KMS-11 (cell line): ENCODE measurements around the gene ANKRD44.

Experiments used
- H2AFZ ChIP-seq: fragments of 200-600 bp; sonication (generic); 2 replicates; pipeline ENCODE4 v1.6.1; 2016; ENCODE audit warnings: antibody characterized with exemption, mixed run types, low read depth
- H3K27ac ChIP-seq: fragments of 200-600 bp; sonication (generic); 2 replicates; pipeline ENCODE4 v1.6.1; 2016; ENCODE audit warnings: mild to moderate bottlenecking, mixed run types
- H3K27me3 ChIP-seq: fragments of 200-600 bp; sonication (generic); 2 replicates; pipeline ENCODE4 v1.6.1; 2017; ENCODE audit warnings: mild to moderate bottlenecking, low read depth, mixed run types, moderate library complexity; ENCODE audit not compliant: insufficient read depth
- H3K36me3 ChIP-seq: fragments of 200-600 bp; sonication (generic); 2 replicates; pipeline ENCODE4 v1.6.1; 2017; ENCODE audit warnings: mild to moderate bottlenecking, mixed run types; ENCODE audit not compliant: insufficient read depth
- H3K4me1 ChIP-seq: fragments of 200-600 bp; sonication (generic); 2 replicates; pipeline ENCODE4 v1.6.1; 2016; ENCODE audit warnings: mild to moderate bottlenecking, low read depth, mixed run types; ENCODE audit not compliant: poor library complexity, severe bottlenecking
- H3K4me2 ChIP-seq: fragments of 200-600 bp; sonication (generic); 2 replicates; pipeline ENCODE4 v1.7.0; 2016; ENCODE audit warnings: mild to moderate bottlenecking, mixed run types
- H3K4me3 ChIP-seq: fragments of 200-600 bp; sonication (generic); IDR thresholded peaks from 2 replicates; pipeline ENCODE4 v1.6.1; 2017; ENCODE audit warnings: low read depth, low read length, mixed read lengths; ENCODE audit not compliant: insufficient read depth
- H3K79me2 ChIP-seq: fragments of 200-600 bp; sonication (generic); 2 replicates; pipeline ENCODE4 v1.6.1; 2016; ENCODE audit warnings: low read depth, mixed run types; ENCODE audit not compliant: insufficient read depth
- H3K9ac ChIP-seq: fragments of 200-600 bp; sonication (generic); 2 replicates; pipeline ENCODE4 v1.6.1; 2016; ENCODE audit warnings: mild to moderate bottlenecking, mixed run types
- H4K20me1 ChIP-seq: fragments of 200-600 bp; sonication (generic); 2 replicates; pipeline ENCODE4 v1.6.1; 2016; ENCODE audit warnings: mild to moderate bottlenecking, mixed run types; ENCODE audit not compliant: insufficient read depth
- TF ChIP-seq, protein P1 (sequence below): fragments of 200-600 bp; sonication (generic); conservative IDR thresholded peaks from 2 replicates; pipeline ENCODE4 v1.6.1; 2017; ENCODE audit warnings: low read depth, mild to moderate bottlenecking, antibody characterized with exemption, low read length, moderate library complexity, mixed read lengths

Gene ANKRD44

DNA sequence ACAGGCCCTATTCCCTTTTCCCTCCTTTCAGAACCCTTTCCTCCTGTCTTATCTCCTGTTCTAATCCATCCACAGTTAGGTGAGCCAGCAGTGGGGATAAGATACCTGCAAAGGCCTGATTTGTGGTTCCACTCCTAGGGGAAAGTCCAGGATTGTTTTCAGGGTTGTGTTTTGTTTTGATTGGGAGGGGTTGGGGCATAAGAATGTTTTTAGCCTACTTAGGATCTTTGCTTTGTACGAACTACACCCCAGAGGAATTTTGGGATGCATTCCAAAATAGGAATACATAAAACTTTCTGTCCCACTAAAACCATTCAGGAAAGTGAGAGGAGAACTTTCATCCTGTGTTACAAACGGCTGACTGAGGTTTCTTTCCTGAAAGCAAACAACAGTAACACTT lies 233.2 kb downstream of the ANKRD44 start:
- Histone ChIP-seq H3K4me2 (no peak overlapping the region), H3K4me3 (no peak overlapping the region), H3K79me2 (no peaks in the 10 kb centered on the region), H3K27ac (no peak overlapping the region), H3K36me3 (no peaks in the 10 kb centered on the region), H2AFZ (no peak overlapping the region), H4K20me1 (no peaks in the 10 kb centered on the region), H3K9ac (no peak overlapping the region), H3K27me3 (no peaks in the 10 kb centered on the region), H3K4me1 (peaks cover 13% of the 10 kb centered on the region)
- TF ChIP-seq, protein P1, sequence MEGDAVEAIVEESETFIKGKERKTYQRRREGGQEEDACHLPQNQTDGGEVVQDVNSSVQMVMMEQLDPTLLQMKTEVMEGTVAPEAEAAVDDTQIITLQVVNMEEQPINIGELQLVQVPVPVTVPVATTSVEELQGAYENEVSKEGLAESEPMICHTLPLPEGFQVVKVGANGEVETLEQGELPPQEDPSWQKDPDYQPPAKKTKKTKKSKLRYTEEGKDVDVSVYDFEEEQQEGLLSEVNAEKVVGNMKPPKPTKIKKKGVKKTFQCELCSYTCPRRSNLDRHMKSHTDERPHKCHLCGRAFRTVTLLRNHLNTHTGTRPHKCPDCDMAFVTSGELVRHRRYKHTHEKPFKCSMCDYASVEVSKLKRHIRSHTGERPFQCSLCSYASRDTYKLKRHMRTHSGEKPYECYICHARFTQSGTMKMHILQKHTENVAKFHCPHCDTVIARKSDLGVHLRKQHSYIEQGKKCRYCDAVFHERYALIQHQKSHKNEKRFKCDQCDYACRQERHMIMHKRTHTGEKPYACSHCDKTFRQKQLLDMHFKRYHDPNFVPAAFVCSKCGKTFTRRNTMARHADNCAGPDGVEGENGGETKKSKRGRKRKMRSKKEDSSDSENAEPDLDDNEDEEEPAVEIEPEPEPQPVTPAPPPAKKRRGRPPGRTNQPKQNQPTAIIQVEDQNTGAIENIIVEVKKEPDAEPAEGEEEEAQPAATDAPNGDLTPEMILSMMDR = no peak

DNA sequence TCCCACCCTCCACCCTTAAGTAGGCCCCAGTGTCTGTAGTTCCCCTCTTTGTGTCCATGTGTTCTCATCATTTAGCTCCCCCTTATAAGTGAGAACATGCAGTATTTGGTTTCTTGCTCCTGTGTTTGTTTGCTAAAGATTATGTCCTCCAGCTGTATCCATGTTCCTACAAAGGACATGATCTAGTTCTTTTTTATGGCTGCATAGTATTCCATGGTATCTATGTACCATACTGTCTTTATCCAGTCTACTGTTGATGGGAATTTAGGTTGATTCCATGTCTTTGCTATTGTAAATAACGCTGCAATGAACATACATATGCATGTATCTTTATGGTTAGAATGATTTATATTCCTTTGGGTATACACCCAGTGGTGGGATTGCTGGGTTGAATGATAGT lies 233.9 kb downstream of the ANKRD44 start:
- TF ChIP-seq, protein P1 = no peak
- H3K4me3 ChIP-seq = no peak overlapping the region
- no peak overlapping the region for H2AFZ ChIP-seq
- no peak overlapping the region for H3K27ac ChIP-seq
- H3K4me2 ChIP-seq = no peak overlapping the region
- H3K36me3 ChIP-seq = no peaks in the 10 kb centered on the region
- no peaks in the 10 kb centered on the region for H4K20me1 ChIP-seq
- peaks cover 18% of the 10 kb centered on the region for H3K4me1 ChIP-seq
- no peak overlapping the region for H3K9ac ChIP-seq
- no peaks in the 10 kb centered on the region for H3K27me3 ChIP-seq
- H3K79me2 ChIP-seq = no peaks in the 10 kb centered on the region

DNA sequence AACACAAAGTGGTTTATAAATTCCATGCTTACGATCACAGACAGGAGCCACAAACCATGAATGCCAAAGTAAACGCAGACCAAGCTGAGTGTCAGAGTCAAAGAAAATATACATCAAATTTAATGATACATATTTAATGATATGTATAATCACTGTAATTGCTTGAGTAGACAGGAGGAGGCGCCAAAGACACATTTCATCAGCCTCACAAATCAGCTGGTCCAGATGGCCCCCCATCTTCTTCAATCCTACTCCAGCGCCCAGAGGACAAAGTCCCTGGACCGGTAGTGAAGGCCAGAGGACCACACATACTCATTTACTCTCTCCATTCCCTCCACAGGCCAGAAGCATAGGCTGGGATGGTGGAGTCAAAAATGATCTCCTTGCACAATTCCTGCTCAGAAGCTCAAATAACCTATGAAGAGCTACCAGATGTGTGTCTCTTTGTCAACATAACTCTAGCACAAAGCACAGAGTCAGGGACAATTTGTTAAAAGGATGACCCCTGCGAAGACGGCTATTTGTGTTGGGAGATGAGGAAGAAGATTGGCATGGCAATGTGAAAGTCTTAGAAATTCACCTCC lies 234.7 kb downstream of the ANKRD44 start:
- Histone ChIP-seq H3K36me3 (no peaks in the 10 kb centered on the region), H3K4me1 (peaks cover 26% of the 10 kb centered on the region), H4K20me1 (no peaks in the 10 kb centered on the region), H3K4me2 (no peak overlapping the region), H2AFZ (no peak overlapping the region), H3K79me2 (no peaks in the 10 kb centered on the region), H3K27ac (no peak overlapping the region), H3K9ac (no peak overlapping the region), H3K4me3 (no peak overlapping the region), H3K27me3 (no peaks in the 10 kb centered on the region)
- TF ChIP-seq, protein P1 = peak; percentile 69

DNA sequence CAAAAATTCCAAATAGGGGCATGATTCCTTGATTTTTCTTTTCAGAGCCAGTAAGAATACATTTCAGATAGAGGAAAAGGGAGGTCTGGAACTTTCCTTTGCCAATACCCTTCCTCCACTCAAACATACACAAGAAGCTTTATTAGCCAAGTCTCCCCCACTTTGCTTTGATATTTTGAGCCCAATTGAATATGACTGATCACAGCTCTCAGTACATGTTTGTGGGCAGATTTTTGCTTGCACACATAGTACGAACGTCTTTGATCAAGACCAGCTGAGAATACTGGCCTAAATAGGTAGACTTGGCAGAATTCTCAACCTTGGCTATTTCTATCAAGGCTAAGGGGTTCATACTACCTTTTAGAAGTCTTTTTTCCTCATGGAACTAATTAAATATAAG lies 235.3 kb downstream of the ANKRD44 start:
- no peak overlapping the region for H3K27ac ChIP-seq
- no peaks in the 10 kb centered on the region for H4K20me1 ChIP-seq
- no peak overlapping the region for H3K4me2 ChIP-seq
- H3K9ac ChIP-seq = no peak overlapping the region
- H3K36me3 ChIP-seq = no peaks in the 10 kb centered on the region
- peaks cover 32% of the 10 kb centered on the region for H3K4me1 ChIP-seq
- no peaks in the 10 kb centered on the region for H3K27me3 ChIP-seq
- no peak overlapping the region for H2AFZ ChIP-seq
- H3K4me3 ChIP-seq = no peak overlapping the region
- TF ChIP-seq, protein P1 = no peak
- no peaks in the 10 kb centered on the region for H3K79me2 ChIP-seq
